ENCODE measurements around the gene CEACAM19. TPM values are rescaled to one million over a fixed set of nuclear protein-coding genes. Genes with fewer than 3 reads are reported as not detected.
"Not testable (repeated sequence)": the region's sequence is repeated elsewhere in the genome, so short reads cannot be mapped to it uniquely, and the experiment has no call there.

Gene CEACAM19
- total and polyA plus RNA-seq, 9 donors = 2.2 to 10.0 (median 5.4) TPM

GRCh38 chr19:44666852-44667556, 4.3 kb upstream of the CEACAM19 start:
- 75 to 78% (median 77%) methylated on average over 7 of the region's 7 CpGs for WGBS, 3 donors
- intact Hi-C loops (cut with DNase I) = no loop called here
- no peak overlapping the region for H3K4me3 ChIP-seq
- no peaks in the 10 kb centered on the region for H3K36me3 ChIP-seq
- H3K27ac ChIP-seq = no peak overlapping the region
- no peak for DNase-seq
- H3K9me3 ChIP-seq = no peaks in the 10 kb centered on the region
- no peaks in the 10 kb centered on the region for H3K4me1 ChIP-seq (ENCODE audit: insufficient read depth)
- H3K27me3 ChIP-seq = no peaks in the 10 kb centered on the region
- TF ChIP-seq POLR2A (IDR thresholded peaks at IDR 0.05) (no peak), EP300 (IDR thresholded peaks at IDR 0.05) (no peak)
- TF ChIP-seq, protein P1, sequence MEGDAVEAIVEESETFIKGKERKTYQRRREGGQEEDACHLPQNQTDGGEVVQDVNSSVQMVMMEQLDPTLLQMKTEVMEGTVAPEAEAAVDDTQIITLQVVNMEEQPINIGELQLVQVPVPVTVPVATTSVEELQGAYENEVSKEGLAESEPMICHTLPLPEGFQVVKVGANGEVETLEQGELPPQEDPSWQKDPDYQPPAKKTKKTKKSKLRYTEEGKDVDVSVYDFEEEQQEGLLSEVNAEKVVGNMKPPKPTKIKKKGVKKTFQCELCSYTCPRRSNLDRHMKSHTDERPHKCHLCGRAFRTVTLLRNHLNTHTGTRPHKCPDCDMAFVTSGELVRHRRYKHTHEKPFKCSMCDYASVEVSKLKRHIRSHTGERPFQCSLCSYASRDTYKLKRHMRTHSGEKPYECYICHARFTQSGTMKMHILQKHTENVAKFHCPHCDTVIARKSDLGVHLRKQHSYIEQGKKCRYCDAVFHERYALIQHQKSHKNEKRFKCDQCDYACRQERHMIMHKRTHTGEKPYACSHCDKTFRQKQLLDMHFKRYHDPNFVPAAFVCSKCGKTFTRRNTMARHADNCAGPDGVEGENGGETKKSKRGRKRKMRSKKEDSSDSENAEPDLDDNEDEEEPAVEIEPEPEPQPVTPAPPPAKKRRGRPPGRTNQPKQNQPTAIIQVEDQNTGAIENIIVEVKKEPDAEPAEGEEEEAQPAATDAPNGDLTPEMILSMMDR (IDR thresholded peaks at IDR 0.05) = no peak

DNA sequence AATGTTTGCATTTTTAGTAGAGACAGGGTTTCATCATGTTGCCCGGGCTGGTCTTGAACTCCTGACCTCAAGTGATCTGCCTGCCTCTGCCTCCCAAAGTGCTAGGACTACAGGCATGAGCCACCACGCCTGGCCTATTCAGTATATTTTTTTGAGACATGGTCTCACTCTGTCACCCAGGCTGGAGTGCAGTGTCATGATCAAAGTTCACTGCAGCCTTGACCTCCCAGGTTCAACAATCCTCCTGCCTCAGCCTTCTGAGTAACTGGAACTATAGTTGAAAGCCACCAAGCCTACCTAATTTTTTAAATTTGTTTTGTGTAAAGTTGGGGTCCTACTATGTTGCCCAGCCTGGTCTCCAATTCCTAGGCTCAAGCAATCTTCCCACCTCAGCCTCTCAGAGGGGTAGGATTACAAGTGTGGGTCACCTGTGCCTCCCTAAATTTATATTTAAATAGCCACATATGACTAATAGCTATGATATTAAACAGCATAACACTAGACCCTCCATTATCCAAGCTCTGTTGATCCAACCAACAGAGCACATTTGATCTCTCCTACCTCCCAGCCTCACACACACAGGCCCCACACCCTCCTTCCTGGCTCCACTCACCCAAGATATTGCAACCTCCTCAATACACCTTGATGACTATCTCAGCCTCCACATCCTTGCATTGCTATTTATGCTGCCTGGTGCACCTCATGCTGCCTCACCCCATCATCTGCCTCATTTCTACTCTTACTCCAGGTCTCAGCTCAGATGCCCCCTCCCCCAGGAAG, 2.1 kb upstream of the CEACAM19 start:
- H3K4me3 ChIP-seq = no peak overlapping the region
- no peak overlapping the region for H3K27ac ChIP-seq
- DNase-seq = no peak
- H3K36me3 ChIP-seq = no peaks in the 10 kb centered on the region
- WGBS, 3 donors = 65 to 73% (median 67%) methylated on average over 2 of the region's 2 CpGs
- no peaks in the 10 kb centered on the region for H3K27me3 ChIP-seq
- no peaks in the 10 kb centered on the region for H3K9me3 ChIP-seq
- intact Hi-C loops (cut with DNase I) = no loop called here
- TF ChIP-seq EP300 (IDR thresholded peaks at IDR 0.05) = no peak
- TF ChIP-seq, protein P1 (IDR thresholded peaks at IDR 0.05) = no peak
- TF ChIP-seq POLR2A (IDR thresholded peaks at IDR 0.05) = no peak
- no peaks in the 10 kb centered on the region for H3K4me1 ChIP-seq (ENCODE audit: insufficient read depth)

GRCh38 chr19:44670027-44670426, 1.3 kb upstream of the CEACAM19 start:
- H3K27ac ChIP-seq; H3K27me3 ChIP-seq; H3K9me3 ChIP-seq; H3K4me3 ChIP-seq; H3K36me3 ChIP-seq; DNase-seq; H3K4me1 ChIP-seq (ENCODE audit: insufficient read depth); intact Hi-C loops (cut with DNase I): not testable (repeated sequence)
- 75 to 95% (median 94%) methylated on average over 2 of the region's 2 CpGs for WGBS, 3 donors

GRCh38 chr19:44672226-44672625, 944 bp downstream of the CEACAM19 start:
- WGBS, 3 donors = 54 to 92% (median 75%) methylated on average over 1 of the region's 1 CpG
- Histone ChIP-seq H3K27ac (no peak overlapping the region), H3K4me1 (ENCODE audit: insufficient read depth) (no peaks in the 10 kb centered on the region), H3K27me3 (no peaks in the 10 kb centered on the region), H3K4me3 (no peak overlapping the region), H3K36me3 (no peaks in the 10 kb centered on the region), H3K9me3 (no peaks in the 10 kb centered on the region)
- DNase-seq = no peak
- intact Hi-C loops (cut with DNase I) = no loop called here
- TF ChIP-seq, protein P1 (IDR thresholded peaks at IDR 0.05) = no peak
- TF ChIP-seq POLR2A (IDR thresholded peaks at IDR 0.05) = no peak
- TF ChIP-seq EP300 (IDR thresholded peaks at IDR 0.05) = no peak

DNA sequence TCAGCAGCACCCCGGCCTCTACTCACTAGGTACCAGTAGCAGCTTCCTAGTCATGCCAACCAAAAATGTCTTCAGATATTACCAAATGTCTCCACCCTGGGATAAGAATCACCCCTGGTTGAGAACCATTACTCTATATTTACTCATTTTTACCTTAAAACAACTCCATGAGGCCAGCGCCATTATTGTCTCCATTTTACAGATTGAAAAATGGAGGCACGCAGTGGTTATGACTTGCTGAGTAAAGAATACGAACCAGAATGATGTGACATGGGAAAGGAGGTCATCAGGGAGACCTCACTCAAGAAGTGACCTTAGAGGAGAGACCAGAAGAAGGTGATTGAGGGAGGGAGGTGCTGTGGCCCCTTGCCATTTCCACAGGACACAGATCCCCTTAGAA, 2.2 kb downstream of the CEACAM19 start:
- no peaks in the 10 kb centered on the region for H3K9me3 ChIP-seq
- TF ChIP-seq, protein P1 (IDR thresholded peaks at IDR 0.05) = no peak
- TF ChIP-seq POLR2A (IDR thresholded peaks at IDR 0.05) (no peak), EP300 (IDR thresholded peaks at IDR 0.05) (no peak)
- H3K36me3 ChIP-seq = no peaks in the 10 kb centered on the region
- 78 to 93% (median 90%) methylated on average over 4 of the region's 4 CpGs for WGBS, 3 donors
- no peaks in the 10 kb centered on the region for H3K4me1 ChIP-seq (ENCODE audit: insufficient read depth)
- no peak overlapping the region for H3K4me3 ChIP-seq
- DNase-seq = no peak
- intact Hi-C loops (cut with DNase I) = no loop called here
- no peak overlapping the region for H3K27ac ChIP-seq
- no peaks in the 10 kb centered on the region for H3K27me3 ChIP-seq

All from ovary (tissue), 9 donors.